HL-60 (cell line): ENCODE measurements around the gene KLHL3.

Source experiments
- DNase-seq, 2 experiments: peaks; one replicate each; pipeline ENCODE4 v3.0.0-alpha.2; 2010 to 2020; ENCODE audit warnings: low read depth in 1 of 2, low spot score in 1 of 2
- H3K27ac ChIP-seq: fragments of 250-450 bp; sonication (Bioruptor Pico); replicated peaks from 2 replicates; pipeline ENCODE4 v1.5.1; 2020; ENCODE audit warnings: mild to moderate bottlenecking, moderate library complexity
- H3K27me3 ChIP-seq: fragments of 250-450 bp; sonication (Bioruptor Pico); 2 replicates; pipeline ENCODE4 v1.5.1; 2021; ENCODE audit warnings: mild to moderate bottlenecking, moderate library complexity; ENCODE audit not compliant: insufficient read depth, poor library complexity, severe bottlenecking
- H3K4me3 ChIP-seq: replicated peaks from 2 replicates; pipeline ENCODE4 v1.5.1; 2011; ENCODE audit warnings: mild to moderate bottlenecking, control low read depth, low read length; ENCODE audit not compliant: insufficient read depth
- CTCF ChIP-seq: IDR thresholded peaks from one replicate; pipeline ENCODE4 v1.5.1; 2011; ENCODE audit warnings: low read length, control low read depth, inconsistent platforms; ENCODE audit not compliant: insufficient read depth
- GABPA ChIP-seq: IDR thresholded peaks from 2 replicates; pipeline ENCODE4 v1.6.1; 2012; ENCODE audit warnings: low read depth
- POLR2AphosphoS5 ChIP-seq: IDR thresholded peaks from 2 replicates; pipeline ENCODE4 v1.6.1; 2012; ENCODE audit warnings: low read depth
- SPI1 ChIP-seq: IDR thresholded peaks from 2 replicates; pipeline ENCODE4 v1.6.1; 2012; ENCODE audit warnings: low read depth, mild to moderate bottlenecking, borderline replicate concordance
- TF ChIP-seq, protein P1 (sequence below): IDR thresholded peaks from 2 replicates; pipeline ENCODE4 v1.6.1; 2012; ENCODE audit warnings: low read depth; ENCODE audit not compliant: insufficient replicate concordance

KLHL3 gene

GRCh38 chr5:137753691-137754187, 17.9 kb upstream of the KLHL3 start:
- TF ChIP-seq SPI1 (no peak), GABPA (no peak), POLR2AphosphoS5 (no peak), CTCF (no peak)
- TF ChIP-seq, protein P1, sequence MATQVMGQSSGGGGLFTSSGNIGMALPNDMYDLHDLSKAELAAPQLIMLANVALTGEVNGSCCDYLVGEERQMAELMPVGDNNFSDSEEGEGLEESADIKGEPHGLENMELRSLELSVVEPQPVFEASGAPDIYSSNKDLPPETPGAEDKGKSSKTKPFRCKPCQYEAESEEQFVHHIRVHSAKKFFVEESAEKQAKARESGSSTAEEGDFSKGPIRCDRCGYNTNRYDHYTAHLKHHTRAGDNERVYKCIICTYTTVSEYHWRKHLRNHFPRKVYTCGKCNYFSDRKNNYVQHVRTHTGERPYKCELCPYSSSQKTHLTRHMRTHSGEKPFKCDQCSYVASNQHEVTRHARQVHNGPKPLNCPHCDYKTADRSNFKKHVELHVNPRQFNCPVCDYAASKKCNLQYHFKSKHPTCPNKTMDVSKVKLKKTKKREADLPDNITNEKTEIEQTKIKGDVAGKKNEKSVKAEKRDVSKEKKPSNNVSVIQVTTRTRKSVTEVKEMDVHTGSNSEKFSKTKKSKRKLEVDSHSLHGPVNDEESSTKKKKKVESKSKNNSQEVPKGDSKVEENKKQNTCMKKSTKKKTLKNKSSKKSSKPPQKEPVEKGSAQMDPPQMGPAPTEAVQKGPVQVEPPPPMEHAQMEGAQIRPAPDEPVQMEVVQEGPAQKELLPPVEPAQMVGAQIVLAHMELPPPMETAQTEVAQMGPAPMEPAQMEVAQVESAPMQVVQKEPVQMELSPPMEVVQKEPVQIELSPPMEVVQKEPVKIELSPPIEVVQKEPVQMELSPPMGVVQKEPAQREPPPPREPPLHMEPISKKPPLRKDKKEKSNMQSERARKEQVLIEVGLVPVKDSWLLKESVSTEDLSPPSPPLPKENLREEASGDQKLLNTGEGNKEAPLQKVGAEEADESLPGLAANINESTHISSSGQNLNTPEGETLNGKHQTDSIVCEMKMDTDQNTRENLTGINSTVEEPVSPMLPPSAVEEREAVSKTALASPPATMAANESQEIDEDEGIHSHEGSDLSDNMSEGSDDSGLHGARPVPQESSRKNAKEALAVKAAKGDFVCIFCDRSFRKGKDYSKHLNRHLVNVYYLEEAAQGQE, result no peak
- no peaks in the 10 kb centered on the region for H3K27me3 ChIP-seq
- H3K4me3 ChIP-seq, result peak overlapping the region; percentile 65
- DNase-seq, result no peak
- peak overlapping the region; percentile 100 for H3K27ac ChIP-seq

GRCh38 chr5:137752905-137753690, 17.2 kb upstream of the KLHL3 start:
- TF ChIP-seq CTCF, result no peak
- no peak for TF ChIP-seq POLR2AphosphoS5
- TF ChIP-seq GABPA, result no peak
- TF ChIP-seq, protein P1, result no peak
- no peak for TF ChIP-seq SPI1
- Histone ChIP-seq H3K27me3 (no peaks in the 10 kb centered on the region), H3K4me3 (peak overlapping the region; percentile 65), H3K27ac (peak overlapping the region; percentile 100)
- peak in 1 of 2 experiments; percentile 41 for DNase-seq

GRCh38 chr5:137751869-137752491, 16.1 kb upstream of the KLHL3 start:
- no peaks in the 10 kb centered on the region for H3K27me3 ChIP-seq
- DNase-seq, result peak in 1 of 2 experiments; percentile 26
- TF ChIP-seq, protein P1, result no peak
- TF ChIP-seq CTCF, result peak; percentile 44
- peak overlapping the region; percentile 65 for H3K4me3 ChIP-seq
- H3K27ac ChIP-seq, result no peak overlapping the region
